GM23338 (cell line): ENCODE results near the gene NGB.

Experiments
- CREB1 ChIP-seq: fragments of 250-450 bp; sonication (Bioruptor Pico); IDR thresholded peaks from 2 replicates; pipeline ENCODE4 v1.5.0; 2020; ENCODE audit warnings: low read depth, mild to moderate bottlenecking, moderate library complexity
- EZH2 ChIP-seq: fragments of 200-600 bp; sonication (generic); IDR thresholded peaks from one replicate; pipeline ENCODE4 v1.8.0; 2017; ENCODE audit warnings: antibody characterized with exemption, mild to moderate bottlenecking, low read depth; ENCODE audit not compliant: unreplicated experiment
- EZH2phosphoT487 ChIP-seq: fragments of 200-600 bp; sonication (generic); IDR thresholded peaks from one replicate; pipeline ENCODE4 v1.8.1; 2018; ENCODE audit warnings: antibody characterized with exemption; ENCODE audit not compliant: unreplicated experiment
- JUNB ChIP-seq: IDR thresholded peaks from one replicate; pipeline ENCODE4 v1.6.1; 2016; ENCODE audit warnings: antibody characterized with exemption; ENCODE audit not compliant: unreplicated experiment
- NANOG ChIP-seq: IDR thresholded peaks from 2 replicates; pipeline ENCODE4 v1.6.1; 2016; ENCODE audit warnings: antibody characterized with exemption, borderline replicate concordance
- POLR2AphosphoS5 ChIP-seq: IDR thresholded peaks from 2 replicates; pipeline ENCODE4 v1.6.1; 2016; ENCODE audit warnings: antibody characterized with exemption, low read depth
- STAT1 ChIP-seq: IDR thresholded peaks from one replicate; pipeline ENCODE4 v1.6.1; 2016; ENCODE audit warnings: antibody characterized with exemption; ENCODE audit not compliant: unreplicated experiment
- ZNF114 ChIP-seq: fragments of 250-450 bp; sonication (Bioruptor Pico); IDR thresholded peaks from 2 replicates; pipeline ENCODE4 v1.5.0; 2020; ENCODE audit warnings: mild to moderate bottlenecking, moderate library complexity
- TF ChIP-seq, protein P1 (sequence below), 2 experiments: fragments of 200-600 bp in 1 of 2; sonication (generic) in 1 of 2; conservative IDR thresholded peaks; 2 replicates each; pipeline versions ENCODE4 v1.5.1 to v1.6.1; 2016 to 2017; ENCODE audit warnings: antibody characterized with exemption in 2 of 2, low read depth in 2 of 2, mild to moderate bottlenecking in 2 of 2, moderate library complexity in 1 of 2
- TF ChIP-seq, protein P2 (sequence below): IDR thresholded peaks from one replicate; pipeline ENCODE4 v1.6.1; 2018; ENCODE audit warnings: antibody characterized with exemption; ENCODE audit not compliant: unreplicated experiment
- TF ChIP-seq, protein P3 (sequence below): IDR thresholded peaks from 2 replicates; pipeline ENCODE4 v1.6.1; 2016; ENCODE audit warnings: antibody characterized with exemption
- TF ChIP-seq, protein P4 (sequence below): fragments of 250-450 bp; sonication (Bioruptor Pico); IDR thresholded peaks from 2 replicates; pipeline ENCODE4 v1.5.0; 2020; ENCODE audit warnings: mild to moderate bottlenecking, moderate library complexity

DNA sequence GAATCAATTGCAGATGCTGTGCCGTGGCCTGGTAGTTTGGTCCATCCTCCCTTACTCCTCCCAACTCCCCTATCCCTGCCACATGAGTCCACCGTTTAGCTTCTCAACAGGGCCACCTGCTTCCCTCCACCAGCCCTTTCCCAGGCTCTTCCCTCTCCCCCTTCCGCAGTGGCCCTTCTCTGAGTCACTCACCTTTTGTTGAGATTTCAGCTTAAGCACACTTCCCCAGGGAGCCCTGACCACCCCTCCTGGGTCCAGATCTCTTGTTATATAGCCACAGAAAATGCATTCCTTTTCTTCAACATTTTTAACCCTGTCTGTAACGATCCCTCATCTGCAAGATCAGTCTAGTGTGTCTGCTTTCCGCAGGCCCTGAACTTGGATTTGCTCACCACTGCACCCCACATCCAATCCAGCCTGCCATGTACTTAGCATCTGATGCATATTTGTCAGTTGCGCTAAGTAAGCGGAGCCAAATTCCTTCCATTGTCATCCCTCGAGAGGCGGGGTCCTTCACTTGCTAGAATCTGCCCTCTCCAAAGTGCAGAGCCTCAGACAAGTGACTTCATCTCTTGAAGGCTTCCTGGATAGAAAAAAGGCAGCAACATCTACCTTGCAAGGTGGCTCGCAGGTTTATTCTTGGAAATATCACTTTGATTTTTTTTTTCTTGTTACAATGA is 48.3 kb downstream of the NGB start:
- TF ChIP-seq, protein P1, sequence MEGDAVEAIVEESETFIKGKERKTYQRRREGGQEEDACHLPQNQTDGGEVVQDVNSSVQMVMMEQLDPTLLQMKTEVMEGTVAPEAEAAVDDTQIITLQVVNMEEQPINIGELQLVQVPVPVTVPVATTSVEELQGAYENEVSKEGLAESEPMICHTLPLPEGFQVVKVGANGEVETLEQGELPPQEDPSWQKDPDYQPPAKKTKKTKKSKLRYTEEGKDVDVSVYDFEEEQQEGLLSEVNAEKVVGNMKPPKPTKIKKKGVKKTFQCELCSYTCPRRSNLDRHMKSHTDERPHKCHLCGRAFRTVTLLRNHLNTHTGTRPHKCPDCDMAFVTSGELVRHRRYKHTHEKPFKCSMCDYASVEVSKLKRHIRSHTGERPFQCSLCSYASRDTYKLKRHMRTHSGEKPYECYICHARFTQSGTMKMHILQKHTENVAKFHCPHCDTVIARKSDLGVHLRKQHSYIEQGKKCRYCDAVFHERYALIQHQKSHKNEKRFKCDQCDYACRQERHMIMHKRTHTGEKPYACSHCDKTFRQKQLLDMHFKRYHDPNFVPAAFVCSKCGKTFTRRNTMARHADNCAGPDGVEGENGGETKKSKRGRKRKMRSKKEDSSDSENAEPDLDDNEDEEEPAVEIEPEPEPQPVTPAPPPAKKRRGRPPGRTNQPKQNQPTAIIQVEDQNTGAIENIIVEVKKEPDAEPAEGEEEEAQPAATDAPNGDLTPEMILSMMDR (conservative IDR thresholded peaks at IDR 0.05; ENCODE audit: low read depth in 2 of 2), result no peak
- TF ChIP-seq EZH2phosphoT487 (no peak), POLR2AphosphoS5 (no peak), JUNB (no peak), EZH2 (no peak), NANOG (no peak), STAT1 (no peak), CREB1 (CRISPR knock-in tag) (no peak), ZNF114 (CRISPR knock-in tag) (no peak)
- TF ChIP-seq, protein P2, sequence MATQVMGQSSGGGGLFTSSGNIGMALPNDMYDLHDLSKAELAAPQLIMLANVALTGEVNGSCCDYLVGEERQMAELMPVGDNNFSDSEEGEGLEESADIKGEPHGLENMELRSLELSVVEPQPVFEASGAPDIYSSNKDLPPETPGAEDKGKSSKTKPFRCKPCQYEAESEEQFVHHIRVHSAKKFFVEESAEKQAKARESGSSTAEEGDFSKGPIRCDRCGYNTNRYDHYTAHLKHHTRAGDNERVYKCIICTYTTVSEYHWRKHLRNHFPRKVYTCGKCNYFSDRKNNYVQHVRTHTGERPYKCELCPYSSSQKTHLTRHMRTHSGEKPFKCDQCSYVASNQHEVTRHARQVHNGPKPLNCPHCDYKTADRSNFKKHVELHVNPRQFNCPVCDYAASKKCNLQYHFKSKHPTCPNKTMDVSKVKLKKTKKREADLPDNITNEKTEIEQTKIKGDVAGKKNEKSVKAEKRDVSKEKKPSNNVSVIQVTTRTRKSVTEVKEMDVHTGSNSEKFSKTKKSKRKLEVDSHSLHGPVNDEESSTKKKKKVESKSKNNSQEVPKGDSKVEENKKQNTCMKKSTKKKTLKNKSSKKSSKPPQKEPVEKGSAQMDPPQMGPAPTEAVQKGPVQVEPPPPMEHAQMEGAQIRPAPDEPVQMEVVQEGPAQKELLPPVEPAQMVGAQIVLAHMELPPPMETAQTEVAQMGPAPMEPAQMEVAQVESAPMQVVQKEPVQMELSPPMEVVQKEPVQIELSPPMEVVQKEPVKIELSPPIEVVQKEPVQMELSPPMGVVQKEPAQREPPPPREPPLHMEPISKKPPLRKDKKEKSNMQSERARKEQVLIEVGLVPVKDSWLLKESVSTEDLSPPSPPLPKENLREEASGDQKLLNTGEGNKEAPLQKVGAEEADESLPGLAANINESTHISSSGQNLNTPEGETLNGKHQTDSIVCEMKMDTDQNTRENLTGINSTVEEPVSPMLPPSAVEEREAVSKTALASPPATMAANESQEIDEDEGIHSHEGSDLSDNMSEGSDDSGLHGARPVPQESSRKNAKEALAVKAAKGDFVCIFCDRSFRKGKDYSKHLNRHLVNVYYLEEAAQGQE, result no peak
- TF ChIP-seq, protein P3, sequence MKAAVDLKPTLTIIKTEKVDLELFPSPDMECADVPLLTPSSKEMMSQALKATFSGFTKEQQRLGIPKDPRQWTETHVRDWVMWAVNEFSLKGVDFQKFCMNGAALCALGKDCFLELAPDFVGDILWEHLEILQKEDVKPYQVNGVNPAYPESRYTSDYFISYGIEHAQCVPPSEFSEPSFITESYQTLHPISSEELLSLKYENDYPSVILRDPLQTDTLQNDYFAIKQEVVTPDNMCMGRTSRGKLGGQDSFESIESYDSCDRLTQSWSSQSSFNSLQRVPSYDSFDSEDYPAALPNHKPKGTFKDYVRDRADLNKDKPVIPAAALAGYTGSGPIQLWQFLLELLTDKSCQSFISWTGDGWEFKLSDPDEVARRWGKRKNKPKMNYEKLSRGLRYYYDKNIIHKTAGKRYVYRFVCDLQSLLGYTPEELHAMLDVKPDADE, result no peak
- TF ChIP-seq, protein P4, sequence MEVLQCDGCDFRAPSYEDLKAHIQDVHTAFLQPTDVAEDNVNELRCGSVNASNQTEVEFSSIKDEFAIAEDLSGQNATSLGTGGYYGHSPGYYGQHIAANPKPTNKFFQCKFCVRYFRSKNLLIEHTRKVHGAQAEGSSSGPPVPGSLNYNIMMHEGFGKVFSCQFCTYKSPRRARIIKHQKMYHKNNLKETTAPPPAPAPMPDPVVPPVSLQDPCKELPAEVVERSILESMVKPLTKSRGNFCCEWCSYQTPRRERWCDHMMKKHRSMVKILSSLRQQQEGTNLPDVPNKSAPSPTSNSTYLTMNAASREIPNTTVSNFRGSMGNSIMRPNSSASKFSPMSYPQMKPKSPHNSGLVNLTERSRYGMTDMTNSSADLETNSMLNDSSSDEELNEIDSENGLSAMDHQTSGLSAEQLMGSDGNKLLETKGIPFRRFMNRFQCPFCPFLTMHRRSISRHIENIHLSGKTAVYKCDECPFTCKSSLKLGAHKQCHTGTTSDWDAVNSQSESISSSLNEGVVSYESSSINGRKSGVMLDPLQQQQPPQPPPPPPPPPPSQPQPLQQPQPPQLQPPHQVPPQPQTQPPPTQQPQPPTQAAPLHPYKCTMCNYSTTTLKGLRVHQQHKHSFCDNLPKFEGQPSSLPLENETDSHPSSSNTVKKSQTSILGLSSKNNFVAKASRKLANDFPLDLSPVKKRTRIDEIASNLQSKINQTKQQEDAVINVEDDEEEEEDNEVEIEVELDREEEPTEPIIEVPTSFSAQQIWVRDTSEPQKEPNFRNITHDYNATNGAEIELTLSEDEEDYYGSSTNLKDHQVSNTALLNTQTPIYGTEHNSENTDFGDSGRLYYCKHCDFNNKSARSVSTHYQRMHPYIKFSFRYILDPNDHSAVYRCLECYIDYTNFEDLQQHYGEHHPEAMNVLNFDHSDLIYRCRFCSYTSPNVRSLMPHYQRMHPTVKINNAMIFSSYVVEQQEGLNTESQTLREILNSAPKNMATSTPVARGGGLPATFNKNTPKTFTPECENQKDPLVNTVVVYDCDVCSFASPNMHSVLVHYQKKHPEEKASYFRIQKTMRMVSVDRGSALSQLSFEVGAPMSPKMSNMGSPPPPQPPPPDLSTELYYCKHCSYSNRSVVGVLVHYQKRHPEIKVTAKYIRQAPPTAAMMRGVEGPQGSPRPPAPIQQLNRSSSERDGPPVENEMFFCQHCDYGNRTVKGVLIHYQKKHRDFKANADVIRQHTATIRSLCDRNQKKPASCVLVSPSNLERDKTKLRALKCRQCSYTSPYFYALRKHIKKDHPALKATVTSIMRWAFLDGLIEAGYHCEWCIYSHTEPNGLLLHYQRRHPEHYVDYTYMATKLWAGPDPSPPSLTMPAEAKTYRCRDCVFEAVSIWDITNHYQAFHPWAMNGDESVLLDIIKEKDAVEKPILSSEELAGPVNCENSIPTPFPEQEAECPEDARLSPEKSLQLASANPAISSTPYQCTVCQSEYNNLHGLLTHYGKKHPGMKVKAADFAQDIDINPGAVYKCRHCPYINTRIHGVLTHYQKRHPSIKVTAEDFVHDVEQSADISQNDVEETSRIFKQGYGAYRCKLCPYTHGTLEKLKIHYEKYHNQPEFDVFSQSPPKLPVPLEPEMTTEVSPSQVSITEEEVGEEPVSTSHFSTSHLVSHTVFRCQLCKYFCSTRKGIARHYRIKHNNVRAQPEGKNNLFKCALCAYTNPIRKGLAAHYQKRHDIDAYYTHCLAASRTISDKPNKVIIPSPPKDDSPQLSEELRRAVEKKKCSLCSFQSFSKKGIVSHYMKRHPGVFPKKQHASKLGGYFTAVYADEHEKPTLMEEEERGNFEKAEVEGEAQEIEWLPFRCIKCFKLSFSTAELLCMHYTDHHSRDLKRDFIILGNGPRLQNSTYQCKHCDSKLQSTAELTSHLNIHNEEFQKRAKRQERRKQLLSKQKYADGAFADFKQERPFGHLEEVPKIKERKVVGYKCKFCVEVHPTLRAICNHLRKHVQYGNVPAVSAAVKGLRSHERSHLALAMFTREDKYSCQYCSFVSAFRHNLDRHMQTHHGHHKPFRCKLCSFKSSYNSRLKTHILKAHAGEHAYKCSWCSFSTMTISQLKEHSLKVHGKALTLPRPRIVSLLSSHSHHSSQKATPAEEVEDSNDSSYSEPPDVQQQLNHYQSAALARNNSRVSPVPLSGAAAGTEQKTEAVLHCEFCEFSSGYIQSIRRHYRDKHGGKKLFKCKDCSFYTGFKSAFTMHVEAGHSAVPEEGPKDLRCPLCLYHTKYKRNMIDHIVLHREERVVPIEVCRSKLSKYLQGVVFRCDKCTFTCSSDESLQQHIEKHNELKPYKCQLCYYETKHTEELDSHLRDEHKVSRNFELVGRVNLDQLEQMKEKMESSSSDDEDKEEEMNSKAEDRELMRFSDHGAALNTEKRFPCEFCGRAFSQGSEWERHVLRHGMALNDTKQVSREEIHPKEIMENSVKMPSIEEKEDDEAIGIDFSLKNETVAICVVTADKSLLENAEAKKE (CRISPR knock-in tag), result no peak
